NAMALWA (cell line): Measurements from ENCODE around the gene UTS2R.
"Not testable (repeated sequence)": the region's sequence is repeated elsewhere in the genome, so short reads cannot be mapped to it uniquely, and the experiment has no call there.

Experiments used
- DNase-seq: peaks from one replicate; pipeline ENCODE4 v3.0.0-alpha.2; 2015; ENCODE audit warnings: low spot score

Gene UTS2R

GRCh38 chr17:82375359-82376041 is 3.9 kb downstream of the UTS2R start:
- no peak for DNase-seq

GRCh38 chr17:82376042-82376730 is 4.6 kb downstream of the UTS2R start:
- DNase-seq: no peak

- not testable (repeated sequence) for DNase-seq
These were observed 5.7 kb downstream of the UTS2R start for GRCh38 chr17:82377294-82377693.

- no peak for DNase-seq
These were observed 6.6 kb downstream of the UTS2R start for GRCh38 chr17:82377924-82378740.

- no peak for DNase-seq
These were observed 7.1 kb downstream of the UTS2R start for GRCh38 chr17:82378741-82379021.

GRCh38 chr17:82380860-82381702 is 9.5 kb downstream of the UTS2R start:
- no peak for DNase-seq

GRCh38 chr17:82381703-82382009 is 10.1 kb downstream of the UTS2R start:
- not testable (repeated sequence) for DNase-seq

GRCh38 chr17:82382220-82382932 is 10.8 kb downstream of the UTS2R start:
- not testable (repeated sequence) for DNase-seq

- DNase-seq: no peak
These were observed 11.3 kb downstream of the UTS2R start for GRCh38 chr17:82382933-82383255.

GRCh38 chr17:82383411-82383810 is 11.8 kb downstream of the UTS2R start:
- DNase-seq: no peak

- DNase-seq: peak; percentile 43
These were observed 12.6 kb downstream of the UTS2R start for GRCh38 chr17:82384051-82384729.

GRCh38 chr17:82384730-82385481 is 13.3 kb downstream of the UTS2R start:
- no peak for DNase-seq

- DNase-seq: no peak
These were observed 14.1 kb downstream of the UTS2R start for GRCh38 chr17:82385559-82386254.

- DNase-seq: no peak
These were observed 14.8 kb downstream of the UTS2R start for GRCh38 chr17:82386255-82386831.

- no peak for DNase-seq
These were observed 15.5 kb downstream of the UTS2R start for GRCh38 chr17:82386881-82387704.

- no peak for DNase-seq
These were observed 16.1 kb downstream of the UTS2R start for GRCh38 chr17:82387705-82388106.

- no peak for DNase-seq
These were observed 16.8 kb downstream of the UTS2R start for GRCh38 chr17:82388223-82388921.

GRCh38 chr17:82388922-82389283 is 17.3 kb downstream of the UTS2R start:
- no peak for DNase-seq
